Right cardiac atrium (tissue), 5 donors: ENCODE results near the gene ATP11A. TPM values are rescaled to one million over a fixed set of nuclear protein-coding genes. Genes with fewer than 3 reads are reported as not detected.

ENCODE experiments used
- ATAC-seq, 2 donors: fragments of 200-7000 bp; cut with Tn5 transposase; one replicate each; pipeline versions ENCODE4 v1.8.0 to v1.9.1; 2020; ENCODE audit warnings: moderate library complexity in 2 of 2, mild to moderate bottlenecking in 1 of 2
- DNase-seq, 3 donors: peaks; one replicate each; pipeline ENCODE4 v3.0.0-alpha.2; 2020
- H3K27ac ChIP-seq: one replicate; pipeline ENCODE4 v1.5.1; 2013; ENCODE audit warnings: mild to moderate bottlenecking, low read length, control low read depth, moderate library complexity
- H3K27me3 ChIP-seq: one replicate; pipeline ENCODE4 v1.6.1; 2013; ENCODE audit not compliant: control insufficient read depth, insufficient read depth
- H3K4me1 ChIP-seq: one replicate; pipeline ENCODE4 v1.6.1; 2013; ENCODE audit warnings: low read length; ENCODE audit not compliant: control insufficient read depth, insufficient read depth
- H3K4me3 ChIP-seq: one replicate; pipeline ENCODE4 v1.5.1; 2013; ENCODE audit warnings: low read length, control low read depth
- H3K9me3 ChIP-seq: one replicate; pipeline ENCODE4 v1.6.1; 2013; ENCODE audit warnings: low read length; ENCODE audit not compliant: control insufficient read depth
- WGBS: extraction: QIAGEN DNeasy Blood & Tissue Kit; methylation state at CpG from one replicate; pipeline ENCODE4 v1.1.7; 2013; 5-methylcytosine and 5-hydroxymethylcytosine counted together
- intact Hi-C, 4 donors: fragments of 100-400 bp; cut with DNase I; formaldehyde crosslinking; loops; one replicate each; pipeline versions ENCODE4 v1.11.0 to v1.14.0; 2022 to 2023
- polyA plus RNA-seq: library from polyadenylated mRNA; stranded (reverse); fragments of 200-250 nt; gene quantifications from one replicate; pipeline ENCODE4 v1.2.3, GENCODE V29; 2013
- total RNA-seq, 4 donors: library from RNA; stranded (reverse); fragmentation: NEBNext Ultra II Directional; extraction: Animal tissue kit (Norgen Biotek cat#: 25700); gene quantifications; one replicate each; pipeline ENCODE4 v1.2.1, GENCODE V29; 2021
- donor health status: healthy with polysubstance abuse.
- donor health status: DM: no; HTN: yes; CAD: no.
- donor health status: DM: no; HTN: no; CAD: no.
- donor health status: DM: no; HTN: yes; CAD: no; lungs with severe emphysema.
- donor health status: DM: yes; HTN: yes; CAD: no.

ATP11A gene
- total and polyA plus RNA-seq, 5 donors: 19.5 to 100 (median 83.4) TPM

DNA sequence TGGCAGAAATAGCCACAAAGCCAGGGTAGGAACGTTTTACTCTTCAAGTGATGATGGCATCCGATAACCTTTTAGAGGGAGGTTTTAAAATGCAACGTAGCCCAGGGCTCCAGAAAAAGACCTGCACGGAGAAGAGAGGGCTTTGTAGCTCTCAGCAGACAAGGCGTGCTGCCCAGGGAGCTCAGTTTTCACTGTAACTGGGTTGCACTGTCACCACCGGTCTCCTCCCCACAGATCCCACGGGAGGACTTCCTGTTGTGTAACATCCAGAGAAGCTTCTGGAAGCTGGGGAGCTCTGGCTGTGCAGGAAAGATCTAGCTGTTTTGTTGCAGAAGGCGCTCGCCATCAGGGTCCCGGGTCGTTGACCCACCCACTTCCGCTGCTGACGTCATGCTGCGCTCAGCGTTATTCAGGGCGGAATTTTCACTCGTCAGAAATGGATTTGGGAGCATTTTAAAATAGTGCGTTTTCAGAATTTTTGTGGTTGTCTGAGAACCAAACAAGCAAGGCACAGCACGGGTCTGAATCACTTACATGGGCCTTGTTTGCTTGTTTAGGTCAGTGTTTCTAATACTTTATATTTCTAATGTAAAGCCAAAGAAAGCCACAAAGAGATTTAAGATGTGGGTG, 50.8 kb downstream of the ATP11A start:
- peaks cover 6% of the 10 kb centered on the region for H3K4me1 ChIP-seq
- H3K9me3 ChIP-seq: no peaks in the 10 kb centered on the region
- peak overlapping the region; percentile 49 for H3K27ac ChIP-seq
- no peak overlapping the region for H3K4me3 ChIP-seq
- ATAC-seq: peak; percentile 84 to 87
- intact Hi-C loops: no loop called here
- DNase-seq: peak; percentile 76 to 92 (median 89)
- WGBS: 46% methylated on average over 19 of the region's 19 CpGs
- no peaks in the 10 kb centered on the region for H3K27me3 ChIP-seq

GRCh38 chr13:112741185-112741755, 51.4 kb downstream of the ATP11A start:
- DNase-seq (peak in 1 of 3 donors; percentile 42), ATAC-seq (peak; percentile 6 to 19)
- Histone ChIP-seq H3K9me3 (no peaks in the 10 kb centered on the region), H3K27me3 (no peaks in the 10 kb centered on the region), H3K4me3 (no peak overlapping the region), H3K27ac (peak overlapping the region; percentile 10), H3K4me1 (peaks cover 6% of the 10 kb centered on the region)
- intact Hi-C loops: no loop called here
- WGBS: 86% methylated on average over 15 of the region's 15 CpGs

- intact Hi-C loops: no loop called here
- Histone ChIP-seq H3K9me3 (no peaks in the 10 kb centered on the region), H3K27ac (no peak overlapping the region), H3K27me3 (no peaks in the 10 kb centered on the region), H3K4me1 (peaks cover 6% of the 10 kb centered on the region), H3K4me3 (no peak overlapping the region)
- no peak for DNase-seq
- 94% methylated on average over 18 of the region's 18 CpGs for WGBS
- no peak for ATAC-seq
These were observed 52.2 kb downstream of the ATP11A start for GRCh38 chr13:112741835-112742570.

- H3K4me3 ChIP-seq: no peak overlapping the region
- H3K27me3 ChIP-seq: no peaks in the 10 kb centered on the region
- H3K9me3 ChIP-seq: no peaks in the 10 kb centered on the region
- peaks cover 6% of the 10 kb centered on the region for H3K4me1 ChIP-seq
- no peak overlapping the region for H3K27ac ChIP-seq
- ATAC-seq (no peak), DNase-seq (no peak)
- WGBS: 96% methylated on average over 14 of the region's 14 CpGs
- intact Hi-C loops: no loop called here
These were observed 52.7 kb downstream of the ATP11A start for GRCh38 chr13:112742583-112742982.

- no peak for DNase-seq
- H3K4me3 ChIP-seq: no peak overlapping the region
- H3K4me1 ChIP-seq: peaks cover 6% of the 10 kb centered on the region
- H3K27me3 ChIP-seq: no peaks in the 10 kb centered on the region
- no peaks in the 10 kb centered on the region for H3K9me3 ChIP-seq
- intact Hi-C loops: no loop called here
- ATAC-seq: no peak
- H3K27ac ChIP-seq: peak overlapping the region; percentile 4
- 78% methylated on average over 12 of the region's 12 CpGs for WGBS
These were observed 53.8 kb downstream of the ATP11A start for GRCh38 chr13:112743451-112744167.

- Histone ChIP-seq H3K9me3 (no peaks in the 10 kb centered on the region), H3K4me3 (no peak overlapping the region), H3K27me3 (no peaks in the 10 kb centered on the region), H3K27ac (peak overlapping the region; percentile 4), H3K4me1 (peaks cover 6% of the 10 kb centered on the region)
- ATAC-seq: peak; percentile 16 to 23
- DNase-seq: peak in 1 of 3 donors; percentile 56
- 48% methylated on average over 22 of the region's 22 CpGs for WGBS
- intact Hi-C loops: no loop called here
These were observed 54.6 kb downstream of the ATP11A start for GRCh38 chr13:112744168-112745021.

- Histone ChIP-seq H3K9me3 (no peaks in the 10 kb centered on the region), H3K27me3 (no peaks in the 10 kb centered on the region), H3K4me1 (peaks cover 6% of the 10 kb centered on the region), H3K4me3 (no peak overlapping the region), H3K27ac (no peak overlapping the region)
- intact Hi-C loops: no loop called here
- DNase-seq (peak in 1 of 3 donors; percentile 32), ATAC-seq (no peak)
- 96% methylated on average over 29 of the region's 29 CpGs for WGBS
These were observed 56.2 kb downstream of the ATP11A start for GRCh38 chr13:112746044-112746443.

DNA sequence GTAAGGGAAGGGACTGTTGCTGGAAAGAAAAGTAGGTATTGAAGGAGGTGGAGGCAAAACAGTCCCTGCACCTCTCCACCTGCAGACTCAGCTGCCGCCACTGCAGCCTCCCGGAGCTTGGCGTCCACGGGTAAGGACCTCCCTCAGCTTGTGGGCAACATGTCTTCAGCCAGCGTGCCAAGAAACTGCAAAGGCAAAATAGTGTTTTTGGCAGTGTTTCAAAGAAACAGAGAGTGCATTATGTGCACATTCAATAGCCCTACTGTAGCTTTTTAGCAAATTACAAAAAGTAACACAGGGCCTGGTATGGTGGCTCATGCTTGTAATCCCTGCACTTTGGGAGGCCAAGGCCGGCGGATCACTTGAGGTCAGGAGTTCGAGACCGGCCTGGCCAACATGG, 57.4 kb downstream of the ATP11A start:
- H3K9me3 ChIP-seq: no peaks in the 10 kb centered on the region
- WGBS: 79% methylated on average over 9 of the region's 9 CpGs

DNA sequence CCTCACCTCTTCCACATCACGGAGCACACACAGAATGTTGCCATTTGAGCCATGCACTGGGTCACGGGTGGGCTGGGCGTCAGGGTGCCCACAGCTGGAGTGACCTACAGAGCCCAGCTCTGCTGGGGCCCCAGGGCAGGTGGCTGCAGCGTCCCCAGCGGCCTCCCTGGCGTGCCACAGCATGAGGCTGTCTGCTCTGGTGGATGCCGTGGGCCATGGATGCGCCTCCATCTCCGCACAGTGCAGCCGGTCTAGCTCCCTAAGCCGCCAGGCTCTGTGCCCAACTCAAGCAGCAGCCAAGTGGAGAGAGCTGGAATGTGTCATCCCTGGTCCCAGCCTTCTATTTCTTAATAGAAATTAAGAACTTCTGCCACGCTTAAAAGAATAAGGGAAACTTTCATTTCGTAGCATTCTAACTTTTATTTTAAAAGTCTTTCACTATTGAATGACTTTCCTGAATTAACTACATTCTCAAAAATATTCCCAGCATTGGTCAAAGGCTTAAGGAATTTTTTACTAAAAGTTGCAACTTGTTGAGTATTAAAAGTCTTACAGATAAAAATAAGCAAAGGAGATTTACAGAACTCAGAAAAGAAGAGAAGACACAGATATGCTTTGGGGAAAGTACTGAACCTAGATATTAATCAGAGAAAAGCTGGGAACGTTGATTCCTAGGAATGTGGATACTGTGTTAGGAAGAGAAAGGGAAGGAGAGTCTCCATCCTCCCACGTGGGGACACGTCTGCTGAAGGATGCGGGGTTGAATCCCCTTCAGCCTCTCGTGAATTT, 59.3 kb downstream of the ATP11A start:
- H3K27ac ChIP-seq: no peak overlapping the region
- H3K4me1 ChIP-seq: peaks cover 2% of the 10 kb centered on the region
- DNase-seq: peak; percentile 75 to 89 (median 85)
- no peaks in the 10 kb centered on the region for H3K27me3 ChIP-seq
- peak; percentile 68 to 77 for ATAC-seq
- H3K4me3 ChIP-seq: no peak overlapping the region
- intact Hi-C loops: no loop called here
- H3K9me3 ChIP-seq: no peaks in the 10 kb centered on the region
- WGBS: 66% methylated on average over 18 of the region's 18 CpGs

More for the DNA sequence above, 57.4 kb downstream of the ATP11A start:
- Histone ChIP-seq H3K27ac (no peak overlapping the region), H3K27me3 (no peaks in the 10 kb centered on the region), H3K4me1 (peaks cover 6% of the 10 kb centered on the region), H3K4me3 (no peak overlapping the region)
- intact Hi-C loops: no loop called here
- ATAC-seq (no peak), DNase-seq (no peak)

GRCh38 chr13:112750570-112750969, 60.7 kb downstream of the ATP11A start:
- Histone ChIP-seq H3K4me3 (no peak overlapping the region), H3K27me3 (no peaks in the 10 kb centered on the region), H3K4me1 (no peaks in the 10 kb centered on the region), H3K27ac (no peak overlapping the region), H3K9me3 (no peaks in the 10 kb centered on the region)
- 90% methylated on average over 10 of the region's 10 CpGs for WGBS
- DNase-seq (no peak), ATAC-seq (no peak)
- intact Hi-C loops: no loop called here
